Naive thymus-derived CD8-positive, alpha-beta T cell (primary cell): ENCODE results near the gene TMEM52B. TPM values are rescaled to one million over a fixed set of nuclear protein-coding genes. Genes with fewer than 3 reads are reported as not detected.
A peak's percentile ranks its signal among the peaks of the same experiment; 100 is the strongest.
"Not testable (repeated sequence)": the region's sequence is repeated elsewhere in the genome, so short reads cannot be mapped to it uniquely, and the experiment has no call there.

Experiments used
- ATAC-seq, 2 donors: fragments of 150-1000 bp; cut with Tn5 transposase in 1 of 2; sonication (Bioruptor Pico), chemical (Tn5 transposase) in 1 of 2; 1 replicate in 1 of 2; 2 replicates in 1 of 2; pipeline ENCODE4 v1.10.0; 2021; ENCODE audit warnings: mild to moderate bottlenecking in 2 of 2, moderate library complexity in 2 of 2
- POLR2A ChIA-PET: fragments of 350-600 bp; sonication (Branson Sonifier 250); formaldehyde crosslinking; loops from one replicate; lab custom pipeline; 2021; ENCODE audit warnings: antibody characterized with exemption; lab: Charles Lee
- DNase-seq, 10 donors: peaks; one replicate each; pipeline versions ENCODE4 v3.0.0 to v3.0.0-alpha.2; 2020 to 2022
- H3K27ac Mint-ChIP-seq, 10 donors: one replicate each; pipeline ENCODE4 v1.8.0; 2020 to 2022; ENCODE audit warnings: mild to moderate bottlenecking in 10 of 10, mixed read lengths in 10 of 10, moderate library complexity in 4 of 10, inconsistent platforms in 1 of 10
- H3K27me3 Mint-ChIP-seq, 5 donors: one replicate each; pipeline ENCODE4 v1.8.0; 2021 to 2022; ENCODE audit warnings: mixed read lengths in 5 of 5
- H3K36me3 Mint-ChIP-seq, 3 donors: one replicate each; pipeline ENCODE4 v1.8.0; 2020 to 2022; ENCODE audit warnings: mixed read lengths in 3 of 3, mild to moderate bottlenecking in 2 of 3, inconsistent platforms in 1 of 3
- H3K4me1 Mint-ChIP-seq, 4 donors: one replicate each; pipeline ENCODE4 v1.8.0; 2021 to 2022; ENCODE audit warnings: mixed read lengths in 4 of 4
- H3K4me3 Mint-ChIP-seq, 10 donors: one replicate each; pipeline ENCODE4 v1.8.0; 2020 to 2022; ENCODE audit warnings: mild to moderate bottlenecking in 10 of 10, mixed read lengths in 10 of 10, moderate library complexity in 6 of 10, inconsistent platforms in 1 of 10
- H3K9me3 Mint-ChIP-seq, 9 donors: one replicate each; pipeline ENCODE4 v1.8.0; 2020 to 2022; ENCODE audit warnings: mixed read lengths in 9 of 9, mild to moderate bottlenecking in 3 of 9, inconsistent platforms in 1 of 9, moderate library complexity in 1 of 9
- polyA plus RNA-seq, 3 donors: library from polyadenylated mRNA; unstranded; fragments of 300-500 nt; fragmentation: Illumina TruSeq; gene quantifications; one replicate each; pipeline ENCODE4 v1.2.3, GENCODE V29; 2021
- total RNA-seq, 8 experiments: library from RNA in 2 of 8; stranded (reverse) in 2 of 8; gene quantifications; one replicate each; pipeline ENCODE4 v1.2.3 and lab custom pipeline; 2021 to 2026

Gene TMEM52B
- total and polyA plus RNA-seq, 5 experiments from 2014 or later: not detected

- Mint-ChIP-seq H3K4me3 (peak overlapping the region in 1 of 10 donors; percentile 40), H3K27ac (peak overlapping the region in 1 of 10 donors; percentile 65), H3K36me3 (no peaks in the 10 kb centered on the region), H3K9me3 (no peaks in the 10 kb centered on the region), H3K27me3 (peaks cover 5 to 19% (median 9%) of the 10 kb centered on the region in 5 donors), H3K4me1 (peaks cover 0 to 22% (median 4%) of the 10 kb centered on the region in 4 donors)
- POLR2A ChIA-PET: no interaction called here
- ATAC-seq: no peak
- DNase-seq: no peak
Measured at GRCh38 chr12:10197879-10198278, 19.0 kb downstream of the TMEM52B start.

DNA sequence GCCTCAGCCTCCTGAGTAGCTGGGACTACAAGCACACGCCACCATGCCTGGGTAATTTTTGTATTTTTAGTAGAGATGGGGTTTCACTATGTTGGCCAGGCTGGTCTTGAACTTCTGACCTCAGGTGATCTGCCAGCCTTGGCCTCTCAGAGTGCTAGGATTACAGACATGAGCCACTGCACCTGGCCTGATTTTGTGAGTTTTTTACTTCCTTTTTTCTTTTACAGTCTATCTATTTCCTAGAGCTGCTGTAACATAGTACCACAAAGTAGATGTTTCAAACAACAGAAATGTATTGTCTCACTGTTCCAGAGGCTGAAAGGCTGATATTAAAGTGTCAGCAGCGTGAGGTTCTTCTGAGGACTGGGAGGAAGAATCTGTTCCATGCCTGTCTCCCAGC is 25.7 kb downstream of the TMEM52B start:
- H3K27ac Mint-ChIP-seq, H3K27me3 Mint-ChIP-seq, POLR2A ChIA-PET, H3K9me3 Mint-ChIP-seq, H3K36me3 Mint-ChIP-seq, H3K4me1 Mint-ChIP-seq, ATAC-seq, DNase-seq, H3K4me3 Mint-ChIP-seq: not testable (repeated sequence)

GRCh38 chr12:10205220-10205807 is 26.5 kb downstream of the TMEM52B start:
- Mint-ChIP-seq H3K36me3 (no peaks in the 10 kb centered on the region), H3K4me1 (no peaks in the 10 kb centered on the region), H3K27me3 (peaks cover 0 to 6% (median 0%) of the 10 kb centered on the region in 5 donors), H3K4me3 (no peak overlapping the region), H3K27ac (no peak overlapping the region), H3K9me3 (no peaks in the 10 kb centered on the region)
- ATAC-seq (no peak), DNase-seq (no peak)
- POLR2A ChIA-PET: no interaction called here

GRCh38 chr12:10207136-10207535 is 28.3 kb downstream of the TMEM52B start:
- no peaks in the 10 kb centered on the region for H3K9me3 Mint-ChIP-seq
- POLR2A ChIA-PET: interaction anchor here (0.7 kb wide), 1 partner anchor 37 kb away, joined by 8 read pairs; no protein-coding TSS in a partner anchor

GRCh38 chr12:10210225-10210624 is 31.4 kb downstream of the TMEM52B start:
- POLR2A ChIA-PET: interaction anchor here (0.7 to 0.8 kb wide), 2 partner anchors 19 to 79 kb away, joined by 3 to 4 read pairs; no protein-coding TSS in a partner anchor

More at GRCh38 chr12:10207136-10207535, 28.3 kb downstream of the TMEM52B start:
- Mint-ChIP-seq H3K36me3 (no peaks in the 10 kb centered on the region), H3K27ac (no peak overlapping the region), H3K27me3 (peaks cover 0 to 3% (median 0%) of the 10 kb centered on the region in 5 donors), H3K4me3 (no peak overlapping the region), H3K4me1 (peaks cover under 1 to 4% (median 4%) of the 10 kb centered on the region in 4 donors)
- ATAC-seq: no peak
- DNase-seq: no peak

GRCh38 chr12:10211101-10211939 is 32.5 kb downstream of the TMEM52B start:
- DNase-seq (no peak), ATAC-seq (no peak)
- Mint-ChIP-seq H3K27ac (peak overlapping the region in 8 of 10 donors; percentile 48 to 98 (median 96)), H3K9me3 (no peaks in the 10 kb centered on the region), H3K4me1 (peaks cover 12 to 31% (median 27%) of the 10 kb centered on the region in 4 donors), H3K36me3 (peaks cover 0 to 1% (median 0%) of the 10 kb centered on the region in 3 donors), H3K27me3 (no peaks in the 10 kb centered on the region), H3K4me3 (peak overlapping the region in 6 of 10 donors; percentile 12 to 98 (median 91))
- POLR2A ChIA-PET: interaction anchor here (0.5 kb wide), 1 partner anchor 1378 kb away, joined by 3 read pairs; no protein-coding TSS in a partner anchor

More at GRCh38 chr12:10210225-10210624, 31.4 kb downstream of the TMEM52B start:
- no peak for ATAC-seq
- H3K9me3 Mint-ChIP-seq: no peaks in the 10 kb centered on the region
- peaks cover 12 to 25% (median 23%) of the 10 kb centered on the region in 4 donors for H3K4me1 Mint-ChIP-seq
- no peak overlapping the region for H3K27ac Mint-ChIP-seq
- H3K4me3 Mint-ChIP-seq: no peak overlapping the region
- no peak for DNase-seq
- H3K36me3 Mint-ChIP-seq: peaks cover 0 to 1% (median 0%) of the 10 kb centered on the region in 3 donors
- H3K27me3 Mint-ChIP-seq: no peaks in the 10 kb centered on the region

GRCh38 chr12:10211940-10212738 is 33.3 kb downstream of the TMEM52B start:
- ATAC-seq (peak; percentile 70 to 75), DNase-seq (peak; percentile 72 to 90 (median 86))
- H3K9me3 Mint-ChIP-seq: no peaks in the 10 kb centered on the region
- POLR2A ChIA-PET: interaction anchor here (0.9 to 2.2 kb wide), 6 partner anchors 13 to 511 kb away, joined by 3 to 5 read pairs (median 4); partner anchors contain the start of gene YBX3
- H3K4me3 Mint-ChIP-seq: peak overlapping the region; percentile 90 to 99 (median 94)
- peak overlapping the region; percentile 94 to 99 (median 96) for H3K27ac Mint-ChIP-seq
- H3K36me3 Mint-ChIP-seq: peaks cover 0 to 1% (median 0%) of the 10 kb centered on the region in 3 donors
- peaks cover 12 to 31% (median 27%) of the 10 kb centered on the region in 4 donors for H3K4me1 Mint-ChIP-seq
- no peaks in the 10 kb centered on the region for H3K27me3 Mint-ChIP-seq

- DNase-seq: peak in 9 of 10 donors; percentile 73 to 91 (median 84)
- peak; percentile 68 to 71 for ATAC-seq
- no peaks in the 10 kb centered on the region for H3K27me3 Mint-ChIP-seq
- H3K9me3 Mint-ChIP-seq: no peaks in the 10 kb centered on the region
- POLR2A ChIA-PET: interaction anchor here (0.6 to 2.2 kb wide), 7 partner anchors 12 to 511 kb away, joined by 3 to 5 read pairs (median 3); partner anchors contain the start of gene YBX3
- H3K27ac Mint-ChIP-seq: peak within 1 kb of the TSS; percentile 94 to 99 (median 96)
- H3K4me3 Mint-ChIP-seq: peak within 1 kb of the TSS; percentile 90 to 99 (median 94)
- peaks cover 0 to 1% (median 0%) of the 10 kb centered on the region in 3 donors for H3K36me3 Mint-ChIP-seq
- H3K4me1 Mint-ChIP-seq: peaks cover 12 to 31% (median 27%) of the 10 kb centered on the region in 4 donors
Measured at GRCh38 chr12:10212739-10213131, 33.9 kb downstream of the TMEM52B start, which contains the start of gene GABARAPL1. TSS of gene GABARAPL1 (plus strand) at chr12:10212877. CDS start at chr12:10213130, 253 bp downstream.

GRCh38 chr12:10213168-10214135 is 34.6 kb downstream of the TMEM52B start:
- H3K9me3 Mint-ChIP-seq: no peaks in the 10 kb centered on the region
- H3K27ac Mint-ChIP-seq: peak overlapping the region; percentile 94 to 99 (median 96)
- H3K27me3 Mint-ChIP-seq: no peaks in the 10 kb centered on the region
- peaks cover 12 to 31% (median 27%) of the 10 kb centered on the region in 4 donors for H3K4me1 Mint-ChIP-seq
- peak overlapping the region; percentile 90 to 99 (median 94) for H3K4me3 Mint-ChIP-seq
- H3K36me3 Mint-ChIP-seq: peaks cover 0 to 4% (median 1%) of the 10 kb centered on the region in 3 donors
- POLR2A ChIA-PET: interaction anchor here (0.5 to 2.2 kb wide), 8 partner anchors 11 to 461 kb away, joined by 3 to 5 read pairs (median 4); partner anchors contain the start of gene MAGOHB
- ATAC-seq (peak; percentile 67 to 68), DNase-seq (peak; percentile 56 to 87 (median 74))

DNA sequence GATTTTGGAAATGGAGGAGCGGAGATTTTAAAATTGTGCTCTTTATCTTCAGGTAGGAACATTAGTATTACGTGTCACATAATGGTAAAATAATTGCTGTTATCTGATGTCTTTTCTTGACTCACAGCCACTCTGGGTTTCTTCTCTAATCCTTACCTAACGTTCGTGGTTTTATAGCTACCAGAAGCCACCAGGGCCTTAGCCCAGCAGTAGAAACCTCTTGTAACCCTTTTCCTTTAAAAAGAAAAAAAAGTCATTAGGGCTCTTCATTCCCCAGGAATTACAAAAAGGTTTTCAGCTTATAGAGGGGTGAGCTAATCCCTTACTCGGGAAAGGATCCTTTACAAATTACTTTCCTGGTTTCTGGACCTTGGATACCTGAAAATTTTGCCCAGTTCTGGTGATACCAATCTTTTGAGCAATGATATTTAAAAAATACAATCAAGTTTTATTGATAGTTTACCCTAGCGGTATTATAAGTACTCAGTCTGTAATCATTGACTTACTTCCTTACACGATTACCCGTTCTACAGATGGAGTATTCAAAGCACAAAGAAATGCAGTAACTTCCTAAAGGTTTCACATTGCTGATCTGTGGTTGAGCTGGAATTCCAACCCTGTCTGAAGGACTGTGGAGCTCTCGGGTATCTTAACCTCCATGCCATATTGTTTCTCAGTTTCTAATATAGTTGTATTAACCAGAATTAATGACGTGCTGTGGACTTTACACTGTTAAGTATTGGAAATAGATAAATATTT is 35.5 kb downstream of the TMEM52B start:
- no peaks in the 10 kb centered on the region for H3K9me3 Mint-ChIP-seq
- no peaks in the 10 kb centered on the region for H3K27me3 Mint-ChIP-seq
- peaks cover 0 to 6% (median 1%) of the 10 kb centered on the region in 3 donors for H3K36me3 Mint-ChIP-seq
- POLR2A ChIA-PET: interaction anchor here (0.5 to 2.2 kb wide), 3 partner anchors 12 to 441 kb away, joined by 3 to 5 read pairs (median 4); partner anchors contain the start of gene MAGOHB
- H3K4me3 Mint-ChIP-seq: peak overlapping the region; percentile 90 to 99 (median 94)
- DNase-seq (no peak), ATAC-seq (no peak)
- H3K4me1 Mint-ChIP-seq: peaks cover 12 to 31% (median 27%) of the 10 kb centered on the region in 4 donors
- H3K27ac Mint-ChIP-seq: peak overlapping the region; percentile 94 to 99 (median 96)
